Heart left ventricle (tissue), 13 donors: ENCODE results near the gene CNPY1.

ENCODE experiments used
- CTCF ChIP-seq, 12 donors: fragments of 200-600 bp; sonication (generic) in 4 of 12; IDR thresholded peaks; one replicate each; pipeline versions ENCODE4 v1.5.0 to v1.8.0; 2018 to 2022; ENCODE audit warnings: antibody characterized with exemption in 12 of 12, mild to moderate bottlenecking in 5 of 12
- POLR2A ChIP-seq, 2 donors: fragments of 450-650 bp; IDR thresholded peaks; one replicate each; pipeline ENCODE4 v1.6.1; 2017; ENCODE audit warnings: antibody characterized with exemption in 2 of 2, mild to moderate bottlenecking in 2 of 2, moderate library complexity in 2 of 2
- donor health status: ischemic (EF 13 %, LVEDD 7.1; RV severe dilation, severe dysfunction).
- donor health status: DM: no; HTN: yes; CAD: no.
- donor health status: DM: no; HTN: no; CAD: no.
- donor health status: ischemic (EF 25% LVEDD 6.9; RV normal size, moderate dysfunction).
- donor health status: ischemic (EF 25% LVEDD 5.7; RV mildly dilated, moderate dysfunction).
- donor health status: ischemic (EF 35%, LVEDD 5.7; RV mildly dilated, moderate dysfunction).
- donor health status: nonischemic (EF 11% LVEDD 7.7; RV severe dilation, severe dysfunction).
- donor health status: DM: yes; HTN: yes; CAD: no.
- donor health status: PGD.
- donor health status: ischemic (EF 29% LVEDD 5.4; RV normal size, mild dysfunction).
- donor health status: nonischemic (EF 23%, LVEDD 6.1; RV moderate dilation, normal function).

DNA sequence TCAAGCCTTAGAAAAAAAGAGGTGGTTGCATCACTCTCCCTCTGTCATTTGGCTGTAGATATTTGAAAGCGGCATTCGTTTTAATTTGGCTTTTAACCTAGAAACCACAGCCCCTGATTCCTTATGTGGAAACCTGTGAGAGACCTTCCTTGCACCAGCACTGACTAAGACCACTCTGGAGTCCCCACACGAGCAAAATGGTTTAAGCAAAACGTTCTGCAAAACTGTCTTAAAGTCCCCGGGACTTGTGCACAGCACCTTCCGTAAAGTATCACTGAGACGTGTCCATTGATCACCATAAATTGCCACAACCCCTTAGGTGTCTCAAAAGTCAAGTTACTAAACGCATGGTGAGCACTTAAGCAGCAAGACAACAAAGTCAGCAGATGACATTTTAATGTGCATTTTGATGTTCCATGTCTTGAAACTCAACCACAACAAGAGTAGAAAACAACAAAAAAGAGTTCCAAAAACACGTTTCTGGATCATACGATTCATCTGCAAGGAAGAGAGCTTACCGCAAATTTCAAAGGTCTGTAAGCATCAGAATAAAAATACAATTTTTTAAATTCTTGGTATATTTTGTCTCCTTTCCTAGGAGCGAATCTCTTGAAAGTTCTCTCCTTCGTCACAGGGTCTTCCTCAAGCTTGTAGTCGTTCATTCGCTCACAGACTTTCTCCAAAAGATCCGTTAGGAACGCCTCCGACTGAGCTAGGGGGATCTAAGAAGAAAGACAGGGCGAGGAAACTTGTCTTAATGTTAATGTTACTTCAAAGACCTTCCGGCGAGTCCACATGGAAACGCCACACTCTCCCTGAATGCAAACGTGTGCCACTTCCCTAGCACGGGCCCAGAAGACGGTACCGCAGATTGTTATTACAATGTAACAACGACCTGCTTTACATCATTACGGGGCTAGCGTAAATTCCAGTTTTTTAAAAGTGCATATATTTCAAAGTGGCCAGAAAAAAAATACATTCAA is 37.7 kb downstream of the CNPY1 start:
- TF ChIP-seq CTCF (IDR thresholded peaks at IDR 0.05) (no peak), POLR2A (IDR thresholded peaks at IDR 0.05) (no peak)
